GM21390 (cell line): ENCODE results near the gene CGNL1.

Experiments used
- ATAC-seq: cut with Tn5 transposase; IDR thresholded peaks from one replicate; pipeline ENCODE4 v1.9.1; 2021; ENCODE audit not compliant: unreplicated experiment

CGNL1 gene

DNA sequence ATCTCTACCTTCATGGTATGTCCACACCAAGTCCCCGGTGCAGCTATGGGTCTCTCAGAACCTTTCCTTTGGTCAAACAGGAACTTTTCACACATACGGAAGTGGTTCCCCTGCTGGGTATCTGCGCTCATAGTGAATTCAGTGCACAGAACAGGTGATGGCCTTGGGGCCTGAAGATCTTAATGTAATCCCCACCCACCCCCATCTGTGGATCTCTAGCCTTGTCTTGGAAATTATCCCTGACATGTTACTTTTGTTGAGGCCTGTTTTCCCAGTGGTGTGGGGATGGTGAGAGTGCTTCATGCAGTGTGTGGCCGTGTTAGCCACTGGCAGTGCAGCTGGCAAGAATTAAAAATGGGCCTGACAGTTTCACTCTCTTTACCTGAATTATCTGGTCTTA, 143.5 kb downstream of the CGNL1 start:
- no peak for ATAC-seq

DNA sequence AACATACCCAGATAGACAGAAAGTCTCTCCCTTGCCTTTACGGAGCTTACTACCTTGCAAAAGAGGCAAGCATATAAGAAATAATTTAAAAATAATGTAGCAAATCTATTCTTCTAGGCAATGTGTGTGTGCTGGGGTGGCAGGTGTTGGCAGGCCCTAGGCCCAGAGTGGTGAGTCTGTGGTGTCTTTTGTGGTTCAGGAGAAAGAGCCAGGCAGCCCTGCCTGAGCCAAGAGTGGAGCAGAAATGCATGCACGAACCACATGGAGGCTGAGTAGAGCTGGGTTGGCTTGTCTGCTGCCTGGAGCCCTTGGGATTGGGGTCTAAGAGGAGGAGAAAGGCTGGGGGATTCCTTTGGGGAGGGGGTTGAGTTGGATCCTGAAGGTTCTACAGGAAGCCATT, 145.2 kb downstream of the CGNL1 start:
- no peak for ATAC-seq

DNA sequence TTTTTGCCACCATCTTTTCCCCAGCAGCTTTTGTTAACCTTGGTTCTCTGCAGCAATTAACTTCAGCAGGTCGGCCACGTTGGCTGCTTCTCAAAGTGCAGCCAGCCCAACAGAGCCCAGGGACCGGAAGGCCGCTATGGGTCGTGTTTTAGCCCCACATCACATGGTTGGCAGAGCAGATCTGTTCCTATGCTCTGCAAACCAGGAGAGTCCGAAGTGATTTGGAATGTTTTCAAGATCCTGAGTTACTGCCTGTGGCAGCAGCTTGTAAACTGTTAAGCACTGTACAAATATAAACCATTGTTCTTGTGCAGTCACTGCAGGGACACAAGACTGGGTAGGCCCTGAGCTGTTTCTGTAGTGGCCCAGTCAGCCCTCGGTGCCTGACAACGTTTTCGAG, 145.8 kb downstream of the CGNL1 start:
- no peak for ATAC-seq

DNA sequence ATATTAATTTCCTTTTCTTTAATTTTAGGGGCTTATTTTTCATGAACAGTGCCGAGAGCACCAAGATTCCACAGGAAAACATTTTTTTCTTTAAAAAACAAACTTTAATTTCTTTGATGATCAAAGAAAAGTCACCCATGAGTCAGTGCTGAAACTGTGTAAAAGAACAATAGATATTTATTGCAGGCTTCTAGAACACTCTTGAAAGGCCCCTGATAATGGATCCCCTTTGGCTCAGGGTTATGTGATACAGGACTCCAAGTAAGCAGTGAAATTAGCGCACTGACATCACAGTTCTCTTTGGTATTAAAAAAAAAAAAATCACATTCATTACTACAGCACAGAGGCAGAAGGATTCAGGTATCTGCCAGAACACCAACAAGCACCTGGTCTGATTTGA, 149.3 kb downstream of the CGNL1 start:
- no peak for ATAC-seq

DNA sequence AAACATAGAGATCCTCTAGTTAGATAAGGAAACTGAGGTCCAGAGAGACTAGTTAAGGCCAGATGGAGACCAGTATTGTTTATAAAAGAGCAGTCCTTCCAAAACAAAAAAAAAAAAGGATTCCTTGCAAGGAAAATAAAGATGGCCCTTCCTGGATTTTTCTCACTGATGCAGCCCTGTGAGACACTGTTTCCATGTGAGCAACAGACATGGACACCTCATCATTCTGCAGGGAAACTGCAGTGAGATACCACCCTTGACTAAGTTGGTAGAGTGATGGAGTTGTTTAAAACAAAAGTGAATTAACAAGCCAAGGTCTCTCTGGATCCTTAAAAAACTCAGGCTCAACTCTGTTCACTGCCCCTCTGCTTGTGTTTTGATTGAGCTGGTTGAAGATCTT, 149.8 kb downstream of the CGNL1 start:
- no peak for ATAC-seq

DNA sequence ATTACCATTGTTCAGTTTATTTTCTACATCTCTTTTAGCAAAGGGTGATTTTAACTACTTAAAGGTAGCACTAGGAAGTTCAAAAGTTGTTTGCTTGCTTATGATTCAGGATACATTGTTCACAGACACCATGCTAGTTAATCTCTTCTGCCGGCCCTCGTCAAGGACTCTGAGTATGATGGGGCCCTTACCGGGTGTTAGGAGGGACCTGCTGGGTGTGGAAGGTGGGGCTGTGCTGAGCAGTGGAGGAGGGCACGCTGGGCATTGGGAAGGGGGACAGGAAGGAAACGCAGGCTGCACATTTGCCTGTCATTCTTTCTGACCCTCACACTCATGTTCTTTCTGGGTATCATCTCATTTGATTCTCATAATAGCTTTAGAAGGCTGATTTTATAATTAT, 150.3 kb downstream of the CGNL1 start:
- ATAC-seq, result no peak

DNA sequence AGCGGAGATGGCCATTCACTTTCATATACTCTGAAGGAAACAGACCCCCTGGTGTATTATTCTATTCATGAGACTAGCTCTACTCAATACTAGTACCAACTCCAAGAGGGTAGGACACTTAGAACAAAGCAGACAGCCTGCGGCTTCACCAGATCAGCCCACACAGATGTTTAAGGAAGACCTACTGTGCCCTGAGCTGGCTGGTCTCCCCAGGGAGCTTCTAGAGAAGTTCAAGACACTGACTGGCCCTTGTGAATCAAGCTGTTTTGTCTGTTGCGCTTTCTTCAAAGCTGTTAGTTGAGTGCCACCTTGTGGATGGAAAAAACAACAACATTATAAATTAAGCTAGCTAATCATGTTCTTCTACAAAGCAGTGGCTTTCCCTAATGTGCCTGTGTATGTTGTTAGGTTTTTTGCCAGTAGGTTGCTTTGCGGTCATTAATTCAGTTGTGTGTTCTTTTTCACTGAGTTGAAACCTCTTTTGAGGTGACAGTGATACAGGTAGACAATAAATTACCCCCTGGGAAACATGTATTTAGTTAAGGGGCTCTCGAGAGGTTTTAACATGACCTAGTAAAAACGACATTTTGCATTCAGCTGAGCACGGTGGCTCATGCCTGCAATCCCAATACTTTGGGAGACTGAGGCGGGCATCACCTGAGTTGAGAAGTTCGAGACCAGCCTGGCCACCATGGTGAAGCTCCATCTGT, 151.2 kb downstream of the CGNL1 start:
- ATAC-seq, result no peak

DNA sequence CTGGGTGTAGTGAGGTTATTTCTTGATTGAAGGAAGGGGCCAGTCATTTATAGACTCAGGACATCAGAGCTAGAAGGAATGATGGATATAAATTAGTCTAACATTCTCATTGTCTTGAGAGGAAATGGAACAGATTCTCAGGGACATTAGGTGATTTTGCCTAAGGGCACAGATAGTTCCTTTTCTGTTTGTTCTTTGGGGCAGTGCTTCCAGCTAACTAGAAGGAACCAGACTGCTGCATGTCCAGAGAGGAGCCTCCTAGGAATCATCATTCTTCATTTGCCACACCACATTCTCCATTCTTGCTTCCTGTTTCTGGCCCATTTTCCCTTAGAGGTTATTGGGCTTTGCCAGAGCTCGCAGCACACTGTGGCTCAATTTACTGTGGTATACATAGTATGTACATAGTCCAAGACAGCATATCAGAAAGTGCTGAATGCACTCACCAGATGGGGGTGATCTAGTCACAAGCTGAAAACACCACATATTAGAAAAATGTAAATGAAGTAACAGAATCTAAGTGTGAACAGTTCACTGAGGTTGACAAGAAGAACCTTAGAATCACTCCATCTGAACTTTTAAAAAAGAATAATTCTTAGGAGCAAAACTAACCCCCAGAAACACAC, 152.7 kb downstream of the CGNL1 start:
- ATAC-seq, result no peak

DNA sequence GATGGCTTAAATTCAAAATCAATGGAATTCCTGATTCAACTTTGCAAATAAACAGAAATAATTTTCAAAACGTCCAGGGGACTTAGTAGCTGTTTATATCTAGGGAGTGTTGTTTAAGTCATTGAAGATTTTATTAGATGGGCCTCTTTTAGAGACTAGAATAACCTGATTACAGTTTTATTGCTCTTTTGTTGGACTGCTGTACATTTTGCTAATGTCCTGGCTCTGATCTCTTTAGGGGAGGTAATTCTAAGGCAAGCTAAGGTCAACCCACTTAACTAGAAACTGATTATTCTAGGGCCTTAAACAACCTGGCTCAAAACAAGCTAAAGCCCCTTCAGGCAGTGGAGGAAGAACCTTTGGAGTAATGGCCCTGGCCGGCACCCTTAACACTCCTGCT, 153.4 kb downstream of the CGNL1 start:
- ATAC-seq, result no peak

DNA sequence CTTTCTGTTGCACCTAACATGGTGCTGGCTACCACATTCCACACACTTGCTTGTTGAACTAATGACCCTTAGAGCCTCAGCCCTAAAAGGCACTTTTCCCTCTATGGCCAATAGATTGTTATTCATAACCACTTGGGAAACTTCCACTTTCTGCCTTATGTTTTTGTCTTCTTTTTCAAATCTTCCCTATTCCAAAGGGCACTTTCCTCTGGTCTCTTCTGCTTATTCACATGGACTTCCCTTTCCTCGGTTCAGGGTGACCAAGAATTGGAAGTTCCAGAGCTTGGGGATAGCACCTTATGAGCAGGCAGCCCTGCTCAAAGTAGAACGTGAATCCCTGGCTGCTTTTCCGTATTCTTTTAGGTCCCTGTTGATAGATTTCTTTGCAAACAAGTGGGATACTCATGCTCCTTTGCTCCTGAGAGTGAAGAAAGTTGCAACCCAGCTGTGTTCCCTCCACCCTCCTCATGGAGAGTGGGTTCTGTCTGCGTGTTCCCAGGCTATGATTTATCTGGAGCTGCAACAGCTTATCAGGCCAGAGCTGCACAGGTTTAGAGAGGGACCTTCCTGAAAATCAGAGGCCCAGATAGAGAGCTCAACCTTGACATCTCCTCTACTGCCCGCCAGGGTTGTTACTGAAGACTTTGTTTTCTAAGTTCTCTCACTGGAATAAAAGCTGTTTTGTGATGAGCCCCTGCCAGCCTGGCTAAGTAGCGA, 156.6 kb downstream of the CGNL1 start:
- ATAC-seq, result no peak

DNA sequence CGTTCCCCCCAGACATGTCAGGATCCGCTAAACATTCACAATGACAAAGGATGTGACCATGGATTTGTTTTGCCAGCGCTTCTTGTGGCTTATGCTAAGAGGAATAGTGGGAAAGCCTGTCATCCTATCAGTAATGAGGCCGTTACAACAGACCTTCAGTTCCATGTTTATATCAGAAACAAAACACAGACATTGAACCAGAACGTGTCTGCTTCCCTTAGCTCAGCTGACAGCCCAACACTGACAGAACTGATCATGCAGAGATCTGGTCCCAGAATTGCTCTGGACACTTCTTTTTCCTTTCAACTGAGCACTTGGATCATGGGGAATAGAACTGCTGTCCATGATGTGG, 157.1 kb downstream of the CGNL1 start:
- no peak for ATAC-seq

DNA sequence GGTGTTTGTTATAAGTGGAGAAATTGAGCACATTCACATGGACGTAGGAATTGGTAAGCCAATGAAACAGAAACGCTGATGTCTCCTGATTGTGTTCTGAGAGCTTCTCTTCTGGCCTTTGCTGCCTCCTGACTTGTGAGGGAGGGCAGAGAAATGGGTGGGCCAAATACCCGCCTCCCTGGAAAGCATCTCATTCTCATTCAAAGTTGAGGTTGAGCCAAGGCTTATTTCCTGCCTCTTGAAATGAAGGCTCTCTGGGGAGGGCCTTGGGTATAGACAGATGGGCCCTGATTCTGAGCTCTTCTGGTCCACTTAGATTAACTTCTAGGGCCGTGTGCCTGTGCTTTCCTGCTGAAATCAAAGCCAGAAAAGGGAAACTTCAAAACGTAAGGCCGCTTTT, 158.0 kb downstream of the CGNL1 start:
- no peak for ATAC-seq

DNA sequence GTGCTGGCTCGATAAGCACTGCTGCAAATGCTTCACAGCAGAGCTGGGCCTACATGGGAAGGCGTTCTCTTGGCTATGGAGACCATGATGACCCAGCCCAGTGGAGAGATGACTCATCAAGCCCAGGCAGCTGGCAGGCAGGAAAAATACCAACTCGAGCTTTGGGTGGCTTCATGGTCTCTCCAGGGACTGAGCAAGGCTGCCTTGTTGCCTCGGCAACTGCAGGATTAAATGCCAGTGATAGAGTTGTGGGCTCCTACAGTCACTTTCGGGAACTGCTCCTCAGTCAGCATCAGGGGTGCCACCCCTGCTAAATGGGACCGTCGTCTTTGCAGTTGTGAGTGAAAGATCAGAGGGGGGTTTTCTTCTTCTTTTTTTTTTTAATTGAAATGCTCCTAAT, 160.8 kb downstream of the CGNL1 start:
- ATAC-seq, result no peak

DNA sequence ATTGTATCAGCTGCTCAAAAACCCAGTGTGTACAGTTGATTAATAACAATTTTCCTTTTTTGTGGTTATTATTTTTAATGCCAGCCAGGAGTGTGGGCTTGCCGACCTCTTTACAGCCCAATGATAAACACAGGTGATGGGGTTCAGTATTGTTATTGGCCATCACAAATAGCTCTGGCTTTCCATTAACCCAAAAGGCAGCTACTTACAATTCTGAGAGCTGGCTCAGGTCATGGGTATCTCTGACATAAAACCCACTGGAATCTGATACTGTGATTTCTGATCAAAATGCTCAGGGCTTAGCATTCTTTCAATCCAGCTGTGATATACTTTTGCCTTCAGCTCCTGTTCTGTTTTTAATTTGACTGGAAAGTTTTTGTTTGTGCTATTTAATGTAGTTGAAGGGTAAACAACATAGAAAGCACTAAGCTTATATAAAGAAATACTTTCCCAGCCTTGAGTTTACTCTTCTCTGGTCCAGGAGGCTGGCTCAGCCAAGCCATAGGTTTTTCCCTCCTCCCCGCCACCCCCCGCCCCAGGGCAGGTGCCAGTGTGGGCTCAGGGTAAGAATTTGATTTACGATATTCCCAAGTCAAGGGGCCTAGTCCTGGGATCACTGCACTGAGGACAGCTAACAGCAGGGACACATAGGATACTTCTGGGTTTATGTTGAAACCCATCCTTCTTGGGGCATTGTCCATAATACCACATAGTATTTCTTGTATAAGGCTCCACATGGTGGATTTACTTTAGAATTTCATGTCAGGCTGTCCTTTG, 161.4 kb downstream of the CGNL1 start:
- ATAC-seq, result no peak

DNA sequence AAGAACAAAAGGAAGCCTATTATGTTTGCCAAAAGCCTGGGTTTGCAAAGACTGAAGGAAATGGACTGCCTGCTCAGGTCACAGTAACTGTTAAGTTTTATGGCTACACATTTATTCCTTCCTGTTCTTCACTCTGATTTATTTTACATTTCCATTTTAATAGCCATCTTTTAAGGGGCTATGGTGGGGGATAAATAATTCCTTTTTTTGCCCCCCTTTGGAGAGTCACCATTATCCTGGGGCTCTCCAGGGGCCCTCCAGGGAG, 161.9 kb downstream of the CGNL1 start:
- no peak for ATAC-seq

DNA sequence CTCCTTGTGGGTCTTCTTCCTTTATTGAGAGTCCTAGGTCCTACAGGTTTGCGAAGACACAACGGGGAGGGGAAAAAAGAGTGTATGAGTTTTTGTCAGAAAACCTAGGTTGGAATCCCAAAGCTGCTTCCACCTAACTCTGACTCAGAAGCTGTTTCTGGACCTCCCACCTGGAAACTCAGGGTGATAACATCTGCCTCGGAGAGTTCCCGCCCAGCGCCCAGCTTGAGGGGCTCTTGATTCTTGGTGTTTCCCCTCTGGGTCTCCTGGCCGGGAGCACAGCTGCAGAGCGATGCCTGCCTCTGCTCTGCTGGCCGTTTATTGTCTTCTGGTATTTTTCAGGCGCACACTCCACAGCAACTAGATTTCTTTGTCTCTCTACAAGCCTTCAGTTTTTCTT, 162.5 kb downstream of the CGNL1 start:
- no peak for ATAC-seq

DNA sequence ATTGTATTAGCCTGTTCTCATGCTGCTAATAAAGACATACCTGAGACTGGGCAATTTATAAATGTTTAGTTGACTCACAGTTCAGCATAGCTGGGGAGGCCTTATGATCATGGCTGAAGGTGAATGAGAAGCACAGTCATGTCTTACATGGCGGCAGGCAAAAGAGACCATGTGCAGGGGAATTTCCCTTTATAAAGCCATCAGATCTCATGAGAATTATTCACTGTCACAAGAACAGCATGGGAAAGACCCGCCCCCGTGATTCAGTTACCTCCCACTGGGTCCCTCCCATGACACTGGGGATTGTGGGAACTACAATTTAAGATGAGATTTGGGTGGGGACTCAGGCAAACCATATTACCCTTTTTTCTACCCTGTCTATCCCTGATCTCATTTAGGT, 163.9 kb downstream of the CGNL1 start:
- ATAC-seq, result no peak

DNA sequence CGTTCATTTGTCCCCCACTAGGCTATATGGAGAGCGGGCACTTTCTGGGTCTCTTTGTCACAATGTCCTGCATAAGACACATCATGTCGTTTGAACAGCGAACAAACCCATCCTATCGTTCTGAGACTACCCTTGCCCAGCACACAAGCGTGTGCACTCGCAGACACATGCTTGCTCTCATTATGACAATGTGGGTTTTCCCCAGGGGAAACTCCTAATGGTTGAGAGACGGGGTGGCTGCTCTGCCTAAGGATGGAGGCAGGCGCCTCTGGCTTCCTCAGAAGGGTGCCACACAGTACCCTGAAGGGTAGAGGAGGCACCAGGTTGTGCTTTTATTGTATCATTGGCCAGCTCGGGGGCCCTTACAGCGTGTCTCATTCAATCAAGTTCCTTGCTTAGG, 164.4 kb downstream of the CGNL1 start:
- no peak for ATAC-seq

DNA sequence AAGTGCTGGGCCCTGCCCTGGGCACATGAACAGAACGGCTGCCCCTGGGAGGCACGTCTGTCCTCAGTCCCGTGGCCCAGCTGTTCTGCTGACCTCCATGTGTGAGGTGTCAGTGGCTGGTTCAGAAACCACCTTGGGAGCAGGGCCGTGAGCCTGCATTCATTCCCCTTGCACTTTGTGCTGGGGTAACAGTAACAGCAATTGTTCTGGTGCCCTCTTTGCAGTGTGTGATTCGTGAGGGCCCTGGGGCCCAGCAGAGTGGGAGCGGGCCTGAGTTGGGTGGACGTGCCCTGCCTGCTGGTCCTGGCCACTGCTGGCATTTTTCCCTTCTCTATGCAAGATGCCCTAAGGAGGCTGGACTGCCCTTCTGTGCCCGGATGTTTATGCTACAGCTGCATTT, 165.0 kb downstream of the CGNL1 start:
- no peak for ATAC-seq

DNA sequence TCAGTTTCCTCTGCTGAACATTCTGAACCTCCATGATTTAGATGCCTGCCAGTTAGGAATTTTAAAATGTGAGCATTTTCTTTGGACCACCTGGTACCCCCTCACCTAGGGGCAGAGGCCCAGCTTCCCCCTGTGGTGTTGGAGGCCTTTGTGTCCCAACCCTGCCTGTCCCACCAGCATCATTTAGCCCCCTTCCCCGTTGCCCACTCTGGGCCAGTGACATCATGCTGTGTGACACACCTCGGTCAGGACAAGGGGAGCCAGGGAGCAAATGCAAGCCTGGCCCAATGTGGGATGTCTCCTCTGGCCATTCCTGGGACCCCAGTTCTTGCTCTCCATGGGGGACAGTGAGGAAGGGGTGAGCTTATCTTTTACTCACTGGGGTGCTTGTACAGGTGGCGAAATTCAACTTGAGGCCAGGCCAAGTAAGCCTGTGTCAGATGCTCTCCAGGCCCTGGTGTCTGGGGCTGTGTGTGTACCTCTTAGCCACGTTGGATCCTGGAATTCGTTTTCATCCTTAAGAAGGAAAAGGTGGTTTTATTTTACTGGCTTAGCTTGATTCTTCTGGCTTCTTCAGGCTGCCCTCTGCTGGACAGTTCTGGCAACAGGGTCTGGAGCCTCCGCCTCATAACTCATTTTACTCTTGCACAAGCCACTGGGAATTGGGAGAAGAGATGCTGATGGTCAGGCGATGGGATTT, 165.7 kb downstream of the CGNL1 start:
- no peak for ATAC-seq

DNA sequence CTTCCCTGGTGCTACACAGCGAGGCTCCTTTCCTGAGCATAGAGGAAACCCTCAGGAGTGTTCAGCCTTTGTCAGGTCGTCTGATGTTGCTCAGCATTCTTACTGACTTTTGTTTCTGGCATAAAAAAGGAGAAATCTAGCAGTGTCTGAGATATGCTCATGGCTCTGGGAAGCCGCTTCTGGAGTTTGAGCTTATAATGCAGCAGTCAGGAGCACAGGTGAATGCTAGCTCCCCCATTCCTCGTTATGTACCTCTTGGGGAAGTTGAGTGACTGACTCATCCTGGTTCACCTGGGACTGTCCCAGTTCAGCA, 166.2 kb downstream of the CGNL1 start:
- no peak for ATAC-seq
